Upper lobe of left lung (tissue), 4 donors: ENCODE results near the gene ENDOD1.

Source experiments
- CTCF ChIP-seq, 6 experiments: fragments of 450-650 bp in 4 of 6; fragments of 200-600 bp in 2 of 6; sonication (generic) in 2 of 6; IDR thresholded peaks; one replicate each; pipeline ENCODE4 v1.5.1; 2016 to 2019; ENCODE audit warnings: antibody characterized with exemption in 6 of 6
- POLR2AphosphoS5 ChIP-seq, 2 donors: sonication (generic); formaldehyde crosslinking; IDR thresholded peaks; one replicate each; pipeline ENCODE4 v1.5.1; 2017; ENCODE audit warnings: antibody characterized with exemption in 2 of 2

- TF ChIP-seq CTCF (IDR thresholded peaks at IDR 0.05) = no peak
- TF ChIP-seq POLR2AphosphoS5 (IDR thresholded peaks at IDR 0.05) = no peak
These were observed 54.9 kb downstream of the ENDOD1 start for GRCh38 chr11:95144313-95145235.
